Measurements from ENCODE around the gene GLRX.

The GLRX gene
- long read RNA-seq, transcript GLRX-201 (3 exons, 1,211 nt) = major isoform, 13 of 16 reads
- long read RNA-seq, partial matches to known transcripts = 0 of 16 reads
- long read RNA-seq, other reads (novel, unspliced or antisense) = 1 of 16 reads

- no peaks in the 10 kb centered on the region for H3K27me3 ChIP-seq (ENCODE audit: insufficient read depth, poor library complexity, severe bottlenecking)
- peak within 1 kb of the TSS; percentile 78 for H3K4me3 ChIP-seq (replicated peaks; ENCODE audit: insufficient read depth, low read length)
- TF ChIP-seq REST (IDR thresholded peaks at IDR 0.05; ENCODE audit: insufficient replicate concordance, low read depth) (no peak), POLR2AphosphoS5 (IDR thresholded peaks at IDR 0.05; ENCODE audit: low read depth) (no peak), CTCF (IDR thresholded peaks at IDR 0.05; ENCODE audit: insufficient read depth, low read length) (no peak), GABPA (IDR thresholded peaks at IDR 0.05; ENCODE audit: low read depth) (no peak), SPI1 (IDR thresholded peaks at IDR 0.05; ENCODE audit: borderline replicate concordance, low read depth) (no peak)
- DNase-seq (ENCODE audit: low read depth in 1 of 2, low spot score in 1 of 2) = peak in 1 of 2 experiments; percentile 70
- H3K27ac ChIP-seq (replicated peaks) = peak within 1 kb of the TSS; percentile 75
These were observed at the start of gene GLRX for GRCh38 chr5:95822542-95823181. GLRX (minus strand) TSS chr5:95822726; CDS start chr5:95822662, 64 bp downstream.

- no peak for DNase-seq (ENCODE audit: low read depth in 1 of 2, low spot score in 1 of 2)
- H3K27ac ChIP-seq (replicated peaks) = no peak overlapping the region
- no peak for TF ChIP-seq SPI1 (IDR thresholded peaks at IDR 0.05; ENCODE audit: borderline replicate concordance, low read depth)
- TF ChIP-seq CTCF (IDR thresholded peaks at IDR 0.05; ENCODE audit: insufficient read depth, low read length) = no peak
- no peak for TF ChIP-seq GABPA (IDR thresholded peaks at IDR 0.05; ENCODE audit: low read depth)
- no peak for TF ChIP-seq POLR2AphosphoS5 (IDR thresholded peaks at IDR 0.05; ENCODE audit: low read depth)
- no peak for TF ChIP-seq REST (IDR thresholded peaks at IDR 0.05; ENCODE audit: insufficient replicate concordance, low read depth)
- H3K27me3 ChIP-seq (ENCODE audit: insufficient read depth, poor library complexity, severe bottlenecking) = no peaks in the 10 kb centered on the region
- no peak overlapping the region for H3K4me3 ChIP-seq (replicated peaks; ENCODE audit: insufficient read depth, low read length)
These were observed 48.8 kb upstream of the GLRX start for GRCh38 chr5:95871146-95871806.

GRCh38 chr5:95870105-95870672 is 47.7 kb upstream of the GLRX start:
- Histone ChIP-seq H3K27ac (replicated peaks) (peak overlapping the region; percentile 9; the same call in 1 of the 2 replicates), H3K4me3 (replicated peaks; ENCODE audit: insufficient read depth, low read length) (no peak overlapping the region), H3K27me3 (ENCODE audit: insufficient read depth, poor library complexity, severe bottlenecking) (no peaks in the 10 kb centered on the region)
- no peak for TF ChIP-seq POLR2AphosphoS5 (IDR thresholded peaks at IDR 0.05; ENCODE audit: low read depth)
- no peak for TF ChIP-seq GABPA (IDR thresholded peaks at IDR 0.05; ENCODE audit: low read depth)
- no peak for TF ChIP-seq REST (IDR thresholded peaks at IDR 0.05; ENCODE audit: insufficient replicate concordance, low read depth)
- no peak for TF ChIP-seq SPI1 (IDR thresholded peaks at IDR 0.05; ENCODE audit: borderline replicate concordance, low read depth)
- TF ChIP-seq CTCF (IDR thresholded peaks at IDR 0.05; ENCODE audit: insufficient read depth, low read length) = no peak
- DNase-seq (ENCODE audit: low read depth in 1 of 2, low spot score in 1 of 2) = no peak
